ENCODE measurements around the gene FOXP1.

DNA sequence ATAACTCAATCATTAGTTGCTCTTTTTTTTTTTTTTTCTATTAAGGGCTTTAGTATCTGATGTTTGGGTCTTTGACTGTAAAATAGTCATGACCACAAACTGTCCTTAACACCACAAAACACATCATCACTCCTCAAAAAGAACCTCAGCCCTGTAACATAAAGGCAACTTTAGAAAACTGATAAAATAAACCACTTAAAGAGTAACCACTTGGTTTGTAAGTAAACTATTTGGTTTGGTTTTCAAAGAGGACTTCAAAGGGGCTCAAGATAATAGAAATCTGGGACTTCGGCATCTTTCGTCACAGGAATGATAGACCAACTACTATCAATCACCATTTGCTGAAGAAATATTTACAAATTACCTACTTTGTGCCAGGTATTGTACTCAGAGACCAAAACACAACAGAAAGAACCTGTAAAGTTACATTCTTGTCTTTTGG lies 167.8 kb downstream of the FOXP1 start:
- no peak for TF ChIP-seq POLR2A (IDR thresholded peaks at IDR 0.05; ENCODE audit: low read depth)
- TF ChIP-seq EP300 (IDR thresholded peaks at IDR 0.05): no peak

All from esophagus muscularis mucosa (tissue), 2 donors.